Omental fat pad (tissue), 4 donors: Measurements from ENCODE around the gene ZNF236. TPM values are rescaled to one million over a fixed set of nuclear protein-coding genes. Genes with fewer than 3 reads are reported as not detected.

Experiments
- ATAC-seq: fragments of 150-250 bp; one replicate; pipeline ENCODE4 v1.9.1; 2016; ENCODE audit warnings: mild to moderate bottlenecking, moderate library complexity; ENCODE audit not compliant: low FRiP score
- DNase-seq: peaks from one replicate; pipeline ENCODE4 v3.0.0-alpha.2; 2019; ENCODE audit warnings: low spot score
- CTCF ChIP-seq, 3 donors: fragments of 450-650 bp; IDR thresholded peaks; one replicate each; pipeline ENCODE4 v1.5.1; 2016 to 2017; ENCODE audit warnings: antibody characterized with exemption in 3 of 3, mild to moderate bottlenecking in 3 of 3, moderate library complexity in 2 of 3
- total RNA-seq, 4 donors: library from RNA; depleted of rRNA; stranded (reverse); fragments of >200 nt; gene quantifications; one replicate each; pipeline ENCODE4 v1.1.0, GENCODE V29; 2016

The ZNF236 gene
- total RNA-seq, 4 donors from 2014 or later: 14.3 to 18.0 (median 17.0) TPM

GRCh38 chr18:76955524-76956170 lies 133.3 kb downstream of the ZNF236 start:
- no peak for DNase-seq
- TF ChIP-seq CTCF (IDR thresholded peaks at IDR 0.05): no peak
- ATAC-seq: no peak

- no peak for TF ChIP-seq CTCF (IDR thresholded peaks at IDR 0.05)
- ATAC-seq (no peak), DNase-seq (no peak)
Observed at GRCh38 chr18:76956648-76957047, 134.3 kb downstream of the ZNF236 start.

- DNase-seq (no peak), ATAC-seq (no peak)
- no peak for TF ChIP-seq CTCF (IDR thresholded peaks at IDR 0.05)
Observed at GRCh38 chr18:76957384-76958355, 135.3 kb downstream of the ZNF236 start.

GRCh38 chr18:76958692-76959341 lies 136.5 kb downstream of the ZNF236 start:
- no peak for TF ChIP-seq CTCF (IDR thresholded peaks at IDR 0.05)
- no peak for DNase-seq
- no peak for ATAC-seq

GRCh38 chr18:76959605-76960004 lies 137.2 kb downstream of the ZNF236 start:
- no peak for ATAC-seq
- DNase-seq: no peak
- no peak for TF ChIP-seq CTCF (IDR thresholded peaks at IDR 0.05)

- ATAC-seq: no peak
- DNase-seq: no peak
- TF ChIP-seq CTCF (IDR thresholded peaks at IDR 0.05): no peak
Observed at GRCh38 chr18:76960528-76961035, 138.2 kb downstream of the ZNF236 start.
